ENCODE results near the gene AKR1A1.
A peak's percentile ranks its signal among the peaks of the same experiment; 100 is the strongest.

The AKR1A1 gene

DNA sequence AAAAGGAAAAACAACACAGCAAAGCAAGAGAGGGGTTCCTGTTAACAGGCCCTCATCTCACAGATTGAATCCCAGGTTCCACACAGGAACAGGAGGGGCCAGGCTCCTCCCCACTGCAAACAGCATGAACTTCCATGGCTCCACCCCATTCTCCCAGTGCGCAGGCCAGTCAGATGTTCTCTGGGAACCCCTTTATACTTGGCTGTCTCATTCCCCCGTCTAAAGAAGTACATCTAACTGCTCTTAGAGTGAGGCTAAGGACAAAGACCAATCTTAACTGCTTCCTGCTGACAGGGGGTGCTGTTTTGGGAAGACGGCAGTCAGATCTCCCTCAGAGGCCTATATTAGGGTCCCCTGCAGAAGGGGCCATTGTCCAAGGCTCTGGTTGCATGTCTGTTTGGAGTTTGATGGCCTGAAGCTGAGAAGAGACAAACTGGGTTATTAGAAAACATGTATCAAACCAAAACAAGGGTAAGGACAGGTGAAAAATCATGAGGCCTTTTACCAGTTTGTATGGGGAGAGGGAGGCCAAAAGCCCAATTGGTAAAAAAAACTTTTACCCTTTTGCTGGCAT is 22.7 kb downstream of the AKR1A1 start:
- TF ChIP-seq, protein P1, sequence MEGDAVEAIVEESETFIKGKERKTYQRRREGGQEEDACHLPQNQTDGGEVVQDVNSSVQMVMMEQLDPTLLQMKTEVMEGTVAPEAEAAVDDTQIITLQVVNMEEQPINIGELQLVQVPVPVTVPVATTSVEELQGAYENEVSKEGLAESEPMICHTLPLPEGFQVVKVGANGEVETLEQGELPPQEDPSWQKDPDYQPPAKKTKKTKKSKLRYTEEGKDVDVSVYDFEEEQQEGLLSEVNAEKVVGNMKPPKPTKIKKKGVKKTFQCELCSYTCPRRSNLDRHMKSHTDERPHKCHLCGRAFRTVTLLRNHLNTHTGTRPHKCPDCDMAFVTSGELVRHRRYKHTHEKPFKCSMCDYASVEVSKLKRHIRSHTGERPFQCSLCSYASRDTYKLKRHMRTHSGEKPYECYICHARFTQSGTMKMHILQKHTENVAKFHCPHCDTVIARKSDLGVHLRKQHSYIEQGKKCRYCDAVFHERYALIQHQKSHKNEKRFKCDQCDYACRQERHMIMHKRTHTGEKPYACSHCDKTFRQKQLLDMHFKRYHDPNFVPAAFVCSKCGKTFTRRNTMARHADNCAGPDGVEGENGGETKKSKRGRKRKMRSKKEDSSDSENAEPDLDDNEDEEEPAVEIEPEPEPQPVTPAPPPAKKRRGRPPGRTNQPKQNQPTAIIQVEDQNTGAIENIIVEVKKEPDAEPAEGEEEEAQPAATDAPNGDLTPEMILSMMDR (IDR thresholded peaks at IDR 0.05; ENCODE audit: borderline replicate concordance, insufficient read depth, low read depth, low read length), result no peak
- no peak overlapping the region for H3K4me3 ChIP-seq (ENCODE audit: low read depth, low read length)

DNA sequence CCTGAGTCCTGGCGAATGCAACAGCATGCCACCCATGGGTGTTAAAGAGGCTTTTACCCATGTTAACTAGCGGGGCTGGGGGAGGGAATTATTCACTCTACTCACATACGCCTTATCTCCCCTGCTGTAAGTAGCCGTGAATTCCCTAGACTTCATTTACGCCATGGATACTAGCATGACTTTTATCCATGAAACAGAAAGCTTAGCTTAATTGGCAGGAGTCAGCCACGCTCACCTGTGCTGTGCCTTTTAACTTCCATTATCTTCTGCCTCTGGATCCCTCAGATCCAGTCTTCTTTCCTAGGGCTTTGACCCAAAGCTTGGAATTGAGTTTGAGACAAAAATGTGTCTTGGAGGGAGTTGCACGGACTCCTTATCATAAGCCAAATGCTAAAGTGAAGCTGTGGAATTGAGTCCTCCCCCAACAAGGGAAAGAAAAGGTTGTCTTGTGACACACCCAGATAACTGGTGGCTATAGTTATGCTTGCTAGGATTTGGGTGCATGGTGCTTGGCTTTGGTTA is 23.5 kb downstream of the AKR1A1 start:
- TF ChIP-seq, protein P1 (IDR thresholded peaks at IDR 0.05; ENCODE audit: borderline replicate concordance, insufficient read depth, low read depth, low read length), result no peak
- H3K4me3 ChIP-seq (ENCODE audit: low read depth, low read length), result no peak overlapping the region

DNA sequence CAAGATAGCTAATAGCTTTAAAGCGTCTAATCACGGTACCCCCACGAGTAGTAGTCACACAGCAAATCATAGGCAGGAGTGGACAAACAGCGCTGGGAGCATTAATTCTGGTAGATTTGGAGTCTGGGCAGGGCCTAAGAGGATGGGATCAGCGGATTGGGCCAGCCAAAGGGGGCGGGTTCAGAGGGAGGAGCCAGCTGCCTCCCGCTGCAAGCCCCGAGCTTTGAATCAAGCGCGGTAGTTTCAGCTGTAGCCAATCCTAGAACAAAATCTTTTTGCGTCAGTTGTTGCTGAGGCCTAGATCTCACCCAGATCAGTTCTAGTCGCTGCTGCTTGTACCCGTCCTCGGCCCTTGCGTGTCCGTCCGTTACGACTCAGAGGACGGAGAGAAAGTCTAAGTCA is 32.6 kb downstream of the AKR1A1 start:
- TF ChIP-seq, protein P1 (IDR thresholded peaks at IDR 0.05; ENCODE audit: borderline replicate concordance, insufficient read depth, low read depth, low read length), result no peak
- peak overlapping the region; percentile 100 for H3K4me3 ChIP-seq (ENCODE audit: low read depth, low read length)

DNA sequence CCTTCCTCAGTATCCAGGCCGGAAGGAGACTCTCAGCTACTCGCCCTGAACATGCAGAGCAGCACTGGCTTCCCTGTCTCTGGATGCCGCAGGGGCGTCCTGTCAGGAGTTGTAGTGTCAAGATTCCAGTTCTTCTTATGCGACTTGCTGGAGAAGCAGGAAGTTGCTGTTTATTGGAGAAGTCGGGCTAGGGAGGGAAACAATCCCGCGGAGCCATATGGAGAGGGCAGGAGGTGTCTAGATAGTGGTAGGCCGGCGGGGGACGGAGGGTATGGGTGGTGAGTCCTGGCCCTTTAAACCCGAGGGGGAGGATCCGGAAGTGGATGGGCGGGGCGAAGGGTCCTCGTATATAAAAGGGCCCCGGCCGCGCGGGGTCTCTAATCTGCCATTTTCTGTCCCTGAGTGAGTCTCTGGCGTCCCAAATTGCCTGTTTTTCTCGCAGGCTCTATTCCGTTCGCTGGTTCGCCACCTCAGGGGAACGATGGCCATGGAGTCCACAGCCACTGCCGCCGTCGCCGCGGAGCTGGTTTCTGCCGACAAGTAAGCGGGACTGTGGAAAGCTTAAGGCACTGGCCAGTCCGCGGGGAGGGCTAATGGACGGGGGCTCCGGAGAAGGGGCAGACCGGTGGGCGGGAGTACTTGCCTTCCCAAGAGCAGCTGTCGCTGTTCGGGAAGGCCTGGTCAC is 33.2 kb downstream of the AKR1A1 start, which contains the start of gene NASP:
Gene NASP (plus strand): TSS at position 376 of the 685 bp plus-strand sequence. CDS start 106 bp downstream, at position 482.
- peak within 1 kb of the TSS; percentile 100 for H3K4me3 ChIP-seq (ENCODE audit: low read depth, low read length)
- TF ChIP-seq, protein P1 (IDR thresholded peaks at IDR 0.05; ENCODE audit: borderline replicate concordance, insufficient read depth, low read depth, low read length), result no peak

DNA sequence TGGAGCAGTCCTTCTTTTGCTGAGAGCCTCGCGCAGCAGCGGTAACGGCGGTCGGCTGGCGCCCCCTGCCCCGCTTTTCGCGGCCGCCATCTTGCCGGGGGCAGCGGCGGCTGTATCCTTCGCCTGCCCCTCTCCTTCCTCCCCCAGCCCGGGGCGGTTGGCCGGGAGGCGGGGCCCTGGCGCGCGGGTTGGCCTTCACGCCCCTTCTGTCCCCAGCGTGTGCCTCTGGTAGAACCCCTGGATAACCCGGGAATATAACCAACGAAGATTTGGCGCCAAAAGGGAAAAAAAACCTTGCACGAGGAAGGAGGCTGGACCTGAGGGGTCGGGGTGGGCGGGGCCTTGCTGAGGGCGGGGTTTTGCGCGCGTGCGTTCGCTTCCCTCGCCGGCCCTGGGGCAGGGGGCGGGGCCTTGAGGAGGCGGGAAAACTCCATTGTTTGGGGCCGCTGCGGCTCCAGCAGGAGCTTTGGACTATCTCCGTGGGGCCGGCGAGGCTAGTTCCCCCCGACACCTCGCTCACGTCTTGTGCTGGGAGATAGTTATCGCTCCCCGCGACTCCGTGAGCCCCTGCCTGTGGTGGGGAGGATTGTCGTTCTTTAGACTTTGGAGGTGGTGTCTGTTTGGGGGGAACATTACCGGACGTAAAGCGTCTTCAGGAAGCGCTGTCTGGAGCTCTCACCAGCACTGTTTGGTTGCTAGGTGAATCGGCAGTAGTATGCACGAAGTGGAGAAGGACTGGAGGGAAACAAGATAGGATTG is 33.9 kb downstream of the AKR1A1 start:
- peak overlapping the region; percentile 100 for H3K4me3 ChIP-seq (ENCODE audit: low read depth, low read length)
- TF ChIP-seq, protein P1 (IDR thresholded peaks at IDR 0.05; ENCODE audit: borderline replicate concordance, insufficient read depth, low read depth, low read length), result no peak

DNA sequence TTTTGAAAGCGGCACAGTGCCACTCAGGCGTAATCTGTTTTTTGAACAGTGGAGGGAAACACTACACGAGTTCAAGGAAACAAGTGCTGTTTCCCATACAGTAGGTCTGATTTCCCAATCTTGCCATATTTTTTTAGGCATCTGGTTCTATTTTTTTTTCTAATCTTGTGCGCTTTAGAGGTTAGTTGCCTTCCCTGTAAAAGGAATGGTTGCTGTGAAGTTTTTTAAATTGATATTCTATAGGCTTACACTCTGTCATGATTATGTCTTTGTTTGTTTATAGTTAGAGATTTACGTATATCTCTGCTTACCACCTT is 34.4 kb downstream of the AKR1A1 start:
- peak overlapping the region; percentile 100 for H3K4me3 ChIP-seq (ENCODE audit: low read depth, low read length)
- TF ChIP-seq, protein P1 (IDR thresholded peaks at IDR 0.05; ENCODE audit: borderline replicate concordance, insufficient read depth, low read depth, low read length), result no peak
